Mucosa of gallbladder (tissue), 1 donor: Measurements from ENCODE around the gene CDH2. TPM values are rescaled to one million over a fixed set of nuclear protein-coding genes. Genes with fewer than 3 reads are reported as not detected.
A peak's percentile ranks its signal among the peaks of the same experiment; 100 is the strongest.

Experiments used
- DNase-seq: peaks from one replicate; pipeline ENCODE4 v3.0.0-alpha.2; 2020; ENCODE audit warnings: low spot score
- total RNA-seq: library from RNA; stranded (reverse); gene quantifications from one replicate; pipeline ENCODE4 v1.2.1, GENCODE V29; 2021
- donor health status: DM: no; HTN: no; CAD: no.

CDH2 gene
- 3.1 TPM for total RNA-seq

DNA sequence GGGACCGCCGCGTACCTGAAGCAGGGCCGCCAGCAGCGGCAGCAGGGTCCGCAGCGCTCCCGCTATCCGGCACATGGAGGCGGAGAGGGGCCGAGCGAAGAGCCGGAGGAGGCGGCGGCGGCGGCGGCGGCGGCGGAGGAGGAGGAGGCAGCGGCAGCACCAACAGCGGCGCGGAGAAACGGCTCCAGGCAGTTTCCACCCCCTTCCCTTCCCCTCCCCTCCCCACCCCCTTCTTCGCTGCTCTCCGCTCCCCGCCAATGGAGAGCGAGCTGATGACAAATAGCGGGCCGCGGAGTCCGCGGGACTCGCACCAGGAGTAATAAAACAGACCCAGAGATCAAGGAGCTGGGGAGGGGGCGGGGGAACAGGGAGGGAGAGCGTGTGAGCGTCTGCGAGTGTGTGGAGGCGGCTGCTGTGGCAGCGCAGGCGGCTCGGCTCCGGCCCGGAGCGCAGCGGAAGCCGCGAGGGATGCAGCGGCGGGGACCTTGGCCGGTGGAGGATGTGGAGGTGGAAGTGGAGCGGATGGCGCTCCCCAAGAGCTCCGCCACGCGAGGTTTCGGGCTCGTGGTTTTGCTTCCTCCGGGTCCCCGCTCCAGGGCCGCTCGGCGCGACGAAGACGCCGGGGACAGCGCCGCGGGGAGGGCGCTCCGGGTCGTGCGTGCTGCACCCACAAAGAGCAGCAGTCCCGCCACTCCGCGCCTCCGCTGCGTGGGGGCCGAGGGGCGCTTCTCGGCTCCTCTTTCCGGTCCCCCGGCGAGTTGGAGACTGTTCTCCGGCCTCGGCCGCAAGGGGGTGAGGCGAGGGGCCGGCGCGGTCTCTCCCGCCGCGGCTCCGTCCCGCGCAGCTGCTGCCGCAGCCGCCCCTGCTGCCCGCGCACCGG lies at the start of gene CDH2:
TSS of gene CDH2 (minus strand) at position 183 of the 880 bp plus-strand sequence. CDS start at position 75, 108 bp downstream.
- no peak for DNase-seq

- no peak for DNase-seq
Observed at GRCh38 chr18:28212060-28212459, 35.1 kb upstream of the CDH2 start.

DNA sequence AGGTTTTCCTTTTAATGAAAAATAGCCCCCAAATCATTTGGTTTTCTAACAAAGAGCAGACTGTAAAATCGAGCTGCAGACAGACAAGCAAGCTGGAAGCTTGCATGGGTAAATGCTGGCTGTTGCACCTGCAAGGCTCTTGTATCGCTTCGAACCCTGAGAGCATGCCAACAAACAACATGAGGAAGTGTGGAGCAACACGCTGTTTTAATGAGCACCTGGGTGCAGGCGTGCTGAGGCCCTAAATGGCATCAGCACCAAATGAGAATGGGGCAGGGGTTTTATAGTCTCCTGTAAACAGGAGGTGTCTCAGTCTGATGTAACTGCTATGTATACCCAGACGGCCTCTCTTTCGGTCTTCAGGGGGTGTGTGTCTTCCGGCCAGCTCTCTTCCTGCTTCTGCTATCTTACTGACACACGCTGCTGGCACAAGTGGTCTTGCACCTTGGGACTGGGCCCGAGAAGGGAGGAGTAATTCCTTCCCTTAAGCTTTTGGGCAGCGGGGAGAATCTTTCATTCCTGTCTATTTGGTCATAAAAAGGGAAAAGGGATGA lies 31.9 kb upstream of the CDH2 start:
- DNase-seq: no peak

DNA sequence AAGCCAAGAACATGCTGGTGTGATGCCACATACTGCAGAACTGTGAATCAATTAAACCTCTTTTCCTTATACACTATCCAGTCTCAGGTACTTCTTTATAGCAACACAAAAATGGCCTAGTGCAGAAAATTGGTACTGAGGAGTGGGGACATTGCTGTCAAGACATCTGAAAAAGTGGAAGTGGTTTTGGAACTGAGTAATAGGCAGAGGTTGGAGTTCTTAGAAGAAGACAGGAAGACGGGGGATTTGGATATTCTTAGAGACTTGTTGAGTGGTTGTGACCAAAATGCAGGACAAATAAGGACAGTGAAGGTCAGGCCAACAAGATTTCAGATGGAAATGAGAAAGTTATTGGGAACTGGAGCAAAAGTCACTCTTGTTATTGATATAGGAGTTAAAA lies 31.3 kb upstream of the CDH2 start:
- DNase-seq: no peak

DNA sequence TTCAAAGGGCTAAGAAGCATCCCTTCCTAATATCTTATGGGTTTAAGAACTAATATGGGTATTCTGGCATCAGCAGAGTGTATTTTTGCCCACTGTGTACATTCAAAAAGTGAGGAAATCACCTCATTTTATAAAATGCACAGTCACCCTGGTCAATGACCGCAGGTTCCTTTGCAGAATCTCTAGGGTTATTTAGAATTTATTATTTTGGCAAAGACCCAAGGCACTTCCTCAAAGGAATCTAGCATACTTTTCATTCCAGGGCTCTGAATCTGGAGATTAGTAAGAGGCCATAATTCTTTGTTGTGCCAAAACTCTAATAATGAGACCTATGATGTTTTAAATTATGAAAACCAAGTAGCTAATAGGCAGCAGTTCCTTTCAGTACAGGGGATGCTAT lies 27.2 kb upstream of the CDH2 start:
- DNase-seq: no peak

- DNase-seq: no peak
Observed at GRCh38 chr18:28201056-28201455, 24.1 kb upstream of the CDH2 start.

- DNase-seq: no peak
Observed at GRCh38 chr18:28198620-28199019, 21.7 kb upstream of the CDH2 start.

- DNase-seq: no peak
Observed at GRCh38 chr18:28193177-28193778, 16.3 kb upstream of the CDH2 start.

DNA sequence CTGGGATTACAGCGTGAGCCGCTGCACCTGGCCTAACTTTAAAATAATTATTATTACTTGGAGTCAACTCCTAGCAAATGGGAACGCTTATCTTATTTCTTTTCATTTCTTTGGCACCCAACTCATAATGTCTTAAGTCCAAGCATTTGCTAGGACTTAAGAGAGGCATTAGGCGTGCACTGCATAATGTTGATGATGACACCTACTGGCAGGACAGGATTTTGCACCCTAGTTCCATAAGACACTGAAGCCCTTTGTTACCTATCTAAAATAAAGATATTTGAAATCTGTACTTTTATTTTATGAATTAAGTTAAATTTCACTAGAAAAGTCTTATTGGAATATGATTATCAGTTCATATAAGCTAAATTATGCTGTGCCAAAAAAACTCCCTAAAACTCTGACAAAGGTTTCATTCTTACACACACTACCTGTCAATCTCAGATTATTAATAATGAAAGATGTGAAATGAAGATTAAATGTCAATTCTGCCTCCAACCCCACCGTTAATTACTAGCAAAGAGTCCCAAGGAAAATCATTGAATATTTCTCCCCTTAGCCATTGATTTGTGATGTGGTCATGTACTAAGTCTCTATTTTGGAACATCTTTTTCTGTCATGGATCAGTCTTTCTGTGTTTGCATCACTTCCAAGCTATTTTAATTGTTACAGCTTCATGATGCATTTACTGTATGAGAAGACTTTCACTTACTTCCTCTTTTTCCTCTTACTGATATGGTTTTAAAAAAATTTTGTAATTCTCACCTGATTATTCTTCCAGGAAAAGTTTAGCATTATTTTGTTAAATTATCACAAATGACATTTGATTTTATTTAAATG lies 12.7 kb upstream of the CDH2 start:
- DNase-seq: peak; percentile 28

- no peak for DNase-seq
Observed at GRCh38 chr18:28185121-28185520, 8.2 kb upstream of the CDH2 start.

DNA sequence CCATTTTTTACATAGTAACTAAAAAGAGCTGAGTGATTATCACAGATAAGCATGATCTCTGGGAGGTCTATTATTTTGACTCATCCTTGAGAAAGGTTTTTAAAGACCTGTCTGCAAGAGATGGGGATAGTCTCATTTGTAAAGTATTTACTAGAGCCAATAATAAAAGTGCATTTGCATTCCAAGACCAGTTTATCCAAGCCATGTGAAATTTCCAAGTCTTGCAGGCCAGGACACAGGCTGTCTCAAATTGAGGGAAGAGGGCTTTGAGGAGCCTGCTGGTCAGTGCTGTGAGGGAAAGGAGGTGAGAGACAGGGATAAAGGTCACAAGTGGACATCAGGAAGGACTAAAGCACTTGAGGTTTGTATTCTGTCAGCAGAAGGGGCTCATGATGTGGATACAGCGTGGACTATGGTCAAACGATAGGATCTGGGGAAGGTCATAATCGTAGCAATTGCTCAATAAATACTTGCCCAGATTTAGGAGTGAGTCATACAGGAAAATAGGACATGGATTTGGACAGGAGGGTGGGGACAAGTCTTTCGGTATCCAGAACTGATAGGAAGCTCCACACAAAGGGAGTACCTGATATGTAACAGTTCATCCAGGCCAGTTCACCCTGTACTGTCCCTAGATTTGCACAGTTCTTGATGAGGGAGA lies 6.6 kb upstream of the CDH2 start:
- no peak for DNase-seq

- DNase-seq: no peak
Observed at GRCh38 chr18:28181616-28182015, 4.7 kb upstream of the CDH2 start.

DNA sequence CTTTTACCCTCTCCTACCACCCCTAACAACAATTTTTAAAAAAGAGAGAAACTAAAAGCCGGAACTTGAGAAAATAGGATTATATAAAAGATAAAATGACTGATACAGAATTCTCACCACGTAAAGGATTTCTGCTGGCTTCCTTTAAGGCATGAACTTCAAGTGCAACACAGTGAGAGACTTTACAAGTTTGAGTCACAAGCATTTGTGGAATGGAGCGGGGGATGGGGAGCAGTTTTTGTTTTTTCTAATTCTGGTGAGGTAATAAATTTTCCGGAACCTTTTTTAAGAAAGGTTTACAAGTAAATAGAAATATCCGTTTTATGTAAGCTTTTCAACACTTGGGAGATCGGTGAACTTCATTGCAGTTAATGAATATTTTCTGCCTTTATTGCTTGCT lies 1.8 kb upstream of the CDH2 start:
- DNase-seq: no peak

- no peak for DNase-seq
Observed at GRCh38 chr18:28177828-28178635, 1.1 kb upstream of the CDH2 start.

DNA sequence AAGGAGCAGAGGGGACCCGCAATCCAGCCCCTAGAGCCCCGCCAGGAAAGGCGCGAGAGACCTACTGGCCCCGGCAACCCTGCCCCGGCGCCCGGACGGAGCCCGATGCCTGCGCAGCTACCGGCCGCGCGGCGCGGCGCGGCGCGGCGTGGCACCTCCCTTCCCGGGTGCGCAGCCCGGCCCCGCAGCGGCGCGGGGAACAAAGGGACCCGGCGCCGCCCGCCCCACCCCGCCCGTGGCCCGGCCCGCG lies 307 bp downstream of the CDH2 start:
- no peak for DNase-seq

DNA sequence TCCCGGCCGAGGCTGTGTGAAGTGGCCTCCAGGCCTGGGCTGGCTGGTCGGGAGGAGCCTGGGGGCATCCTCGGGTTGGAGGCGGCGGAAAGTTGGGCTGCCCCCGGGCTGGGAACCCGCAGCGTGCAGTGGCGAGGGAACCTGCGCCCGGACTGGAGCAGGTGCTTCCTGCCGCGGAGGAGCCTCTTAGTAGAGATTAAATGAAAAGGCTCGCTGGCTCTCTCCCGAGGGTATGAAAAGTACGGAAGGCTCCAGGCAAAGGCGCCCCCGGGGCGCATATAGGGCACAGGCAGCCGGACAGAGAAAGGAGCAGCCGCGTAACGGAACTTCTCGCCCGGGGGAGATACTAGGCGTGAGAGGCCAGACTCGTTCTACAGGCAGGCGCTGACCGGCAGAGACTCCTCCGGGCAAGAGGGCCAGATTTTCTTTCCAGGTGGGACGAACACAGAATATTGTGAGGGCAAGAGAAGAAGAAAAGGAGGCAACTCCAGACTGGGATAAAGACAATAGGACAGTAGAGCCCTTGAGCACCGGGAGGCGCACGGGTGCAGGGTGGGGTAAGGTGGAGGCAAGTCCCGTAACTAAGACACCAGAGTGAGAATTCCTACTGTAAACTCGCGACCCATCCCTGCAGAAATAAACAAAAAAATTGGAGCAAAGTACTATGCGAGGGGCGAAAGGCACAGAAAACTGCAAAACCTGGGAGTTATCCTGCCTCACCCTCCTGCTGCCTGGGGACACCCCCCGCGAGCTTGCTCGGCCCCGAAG lies 816 bp downstream of the CDH2 start:
- DNase-seq: no peak

- no peak for DNase-seq
Observed at GRCh38 chr18:28175150-28175929, 1.6 kb downstream of the CDH2 start.

- DNase-seq: no peak
Observed at GRCh38 chr18:28174181-28174905, 2.6 kb downstream of the CDH2 start.

DNA sequence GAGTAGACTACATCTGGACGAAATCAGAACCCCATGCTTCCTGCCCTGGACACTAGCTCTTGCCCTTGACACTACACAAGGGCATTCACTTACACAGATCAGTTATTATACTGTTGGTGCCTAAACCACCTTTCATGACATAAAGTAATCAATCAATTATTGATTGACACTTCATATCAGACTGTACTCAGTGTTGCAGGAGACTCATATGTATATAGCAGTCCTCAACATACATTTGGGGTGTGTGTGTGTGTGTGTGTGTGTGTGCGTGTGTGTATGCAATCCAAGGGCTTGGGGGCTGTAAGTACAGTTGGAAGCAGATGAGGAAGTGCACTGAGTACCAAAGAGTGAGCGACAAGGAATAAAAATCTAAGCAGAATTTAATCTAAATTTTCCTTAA lies 5.1 kb downstream of the CDH2 start:
- no peak for DNase-seq
